Type B pancreatic cell (in vitro differentiated cells): ENCODE data around the gene ENOX1. TPM values are rescaled to one million over a fixed set of nuclear protein-coding genes. Genes with fewer than 3 reads are reported as not detected.

Source experiments
- DNase-seq: peaks from one replicate; pipeline ENCODE4 v3.0.0; 2021; ENCODE audit warnings: mixed read lengths; ENCODE audit not compliant: unreplicated experiment; ENCODE audit errors: extremely low spot score
- H3K27ac Mint-ChIP-seq: 2 replicates; pipeline ENCODE4 v1.8.0; 2021; ENCODE audit warnings: mild to moderate bottlenecking, mixed read lengths
- H3K27me3 Mint-ChIP-seq: 2 replicates; pipeline ENCODE4 v1.8.0; 2021; ENCODE audit warnings: mixed read lengths
- H3K36me3 Mint-ChIP-seq: 2 replicates; pipeline ENCODE4 v1.8.0; 2021; ENCODE audit warnings: mixed read lengths
- H3K4me1 Mint-ChIP-seq: one replicate; pipeline ENCODE4 v1.8.0; 2021; ENCODE audit warnings: mixed read lengths; ENCODE audit not compliant: unreplicated experiment
- H3K4me3 Mint-ChIP-seq: 2 replicates; pipeline ENCODE4 v1.8.0; 2021; ENCODE audit warnings: mild to moderate bottlenecking, mixed read lengths
- H3K9me3 Mint-ChIP-seq: 2 replicates; pipeline ENCODE4 v1.8.0; 2021; ENCODE audit warnings: mixed read lengths
- total RNA-seq: library from RNA; stranded (reverse); gene quantifications from 2 replicates; pipeline ENCODE4 v1.2.1, GENCODE V29; 2021; ENCODE audit warnings: low replicate concordance
- TF ChIP-seq, protein P1 (sequence below): fragments of 200-600 bp; sonication (generic); conservative IDR thresholded peaks from 2 replicates; pipeline ENCODE4 v1.5.0; 2021; ENCODE audit warnings: antibody characterized with exemption, mild to moderate bottlenecking

ENOX1 gene
- total RNA-seq, 1 donor from 2014 or later = 7.5 TPM

DNA sequence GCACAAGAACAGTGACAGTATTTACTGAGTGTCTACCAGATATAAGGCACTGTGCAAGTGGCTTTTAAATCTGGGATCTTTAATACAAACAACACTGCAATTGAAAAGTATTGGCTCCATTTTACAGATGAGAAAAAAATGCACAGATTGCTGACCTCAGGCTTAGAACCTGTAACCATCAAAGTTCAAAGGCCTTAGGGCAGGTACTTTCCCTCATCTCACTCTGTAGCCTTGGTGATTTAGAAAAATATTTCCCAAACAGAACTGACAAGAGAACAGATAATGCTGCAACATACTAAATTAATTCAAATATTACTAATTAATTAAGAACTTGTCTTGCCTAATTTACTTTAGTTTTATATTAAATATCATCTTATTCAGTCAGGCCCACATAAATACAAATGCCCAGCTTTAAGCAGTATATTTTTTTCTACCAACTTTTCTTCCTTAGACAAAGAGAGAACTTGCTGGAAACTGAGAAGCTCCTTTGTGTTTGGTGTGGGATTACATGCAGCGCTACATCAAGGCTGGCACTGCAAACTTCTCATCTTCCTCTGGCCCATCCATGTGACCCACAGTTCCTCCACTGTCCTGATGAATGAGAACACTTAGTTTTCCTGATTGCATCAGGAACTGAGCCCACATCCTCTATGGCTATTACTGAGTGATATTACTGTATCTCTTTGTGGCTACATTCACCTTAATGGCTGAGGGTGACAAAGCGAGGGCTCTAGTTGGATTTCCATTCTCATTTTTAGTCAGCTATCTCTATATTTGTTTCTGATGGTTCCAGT lies 302.1 kb downstream of the ENOX1 start:
- H3K9me3 Mint-ChIP-seq = peaks cover 4% of the 10 kb centered on the region
- TF ChIP-seq, protein P1, sequence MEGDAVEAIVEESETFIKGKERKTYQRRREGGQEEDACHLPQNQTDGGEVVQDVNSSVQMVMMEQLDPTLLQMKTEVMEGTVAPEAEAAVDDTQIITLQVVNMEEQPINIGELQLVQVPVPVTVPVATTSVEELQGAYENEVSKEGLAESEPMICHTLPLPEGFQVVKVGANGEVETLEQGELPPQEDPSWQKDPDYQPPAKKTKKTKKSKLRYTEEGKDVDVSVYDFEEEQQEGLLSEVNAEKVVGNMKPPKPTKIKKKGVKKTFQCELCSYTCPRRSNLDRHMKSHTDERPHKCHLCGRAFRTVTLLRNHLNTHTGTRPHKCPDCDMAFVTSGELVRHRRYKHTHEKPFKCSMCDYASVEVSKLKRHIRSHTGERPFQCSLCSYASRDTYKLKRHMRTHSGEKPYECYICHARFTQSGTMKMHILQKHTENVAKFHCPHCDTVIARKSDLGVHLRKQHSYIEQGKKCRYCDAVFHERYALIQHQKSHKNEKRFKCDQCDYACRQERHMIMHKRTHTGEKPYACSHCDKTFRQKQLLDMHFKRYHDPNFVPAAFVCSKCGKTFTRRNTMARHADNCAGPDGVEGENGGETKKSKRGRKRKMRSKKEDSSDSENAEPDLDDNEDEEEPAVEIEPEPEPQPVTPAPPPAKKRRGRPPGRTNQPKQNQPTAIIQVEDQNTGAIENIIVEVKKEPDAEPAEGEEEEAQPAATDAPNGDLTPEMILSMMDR = no peak
- H3K4me1 Mint-ChIP-seq = peaks cover 4% of the 10 kb centered on the region
- H3K27me3 Mint-ChIP-seq = no peaks in the 10 kb centered on the region
- H3K27ac Mint-ChIP-seq = no peak overlapping the region
- no peak for DNase-seq
- H3K4me3 Mint-ChIP-seq = no peak overlapping the region
- no peaks in the 10 kb centered on the region for H3K36me3 Mint-ChIP-seq

DNA sequence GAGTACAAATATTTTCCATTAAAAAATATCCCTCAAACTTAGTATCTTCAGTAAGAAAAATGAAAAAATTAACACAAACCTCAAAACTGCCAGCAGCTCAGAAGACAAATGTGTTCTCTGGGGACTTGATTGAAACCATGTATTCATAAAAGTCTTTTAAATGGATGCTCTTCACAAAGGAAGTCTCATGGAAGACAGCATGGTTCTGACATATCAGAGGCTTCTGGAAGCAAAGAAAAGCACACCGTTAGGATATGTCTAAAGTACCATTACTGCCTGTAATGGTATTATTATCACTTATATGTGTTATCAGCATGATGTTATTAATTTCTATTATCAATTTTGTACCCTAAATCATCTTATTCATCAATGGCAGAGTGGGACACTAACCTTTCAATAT lies 302.8 kb downstream of the ENOX1 start:
- Mint-ChIP-seq H3K27me3 (no peaks in the 10 kb centered on the region), H3K27ac (no peak overlapping the region), H3K9me3 (peaks cover 4% of the 10 kb centered on the region), H3K36me3 (no peaks in the 10 kb centered on the region), H3K4me1 (peaks cover 4% of the 10 kb centered on the region), H3K4me3 (no peak overlapping the region)
- TF ChIP-seq, protein P1 = no peak
- no peak for DNase-seq

DNA sequence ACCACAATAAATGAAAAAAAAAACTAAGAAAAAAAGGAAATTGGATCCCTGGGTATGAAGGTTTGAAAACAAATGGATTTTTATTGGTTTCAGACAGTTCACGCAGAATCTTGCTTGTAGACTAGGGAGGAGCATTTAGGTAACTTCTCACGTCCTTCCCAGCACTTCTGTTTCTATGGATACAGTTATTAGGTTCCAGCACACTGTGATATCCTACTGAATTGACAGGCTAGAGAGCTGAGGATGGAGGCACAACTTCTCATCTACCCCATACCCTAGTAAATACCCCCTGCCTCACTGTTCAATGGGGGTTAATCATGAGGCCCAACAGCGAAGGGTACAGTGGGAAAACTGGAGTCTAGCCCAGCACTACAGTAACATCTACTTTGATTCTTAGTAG lies 304.1 kb downstream of the ENOX1 start:
- peaks cover 5% of the 10 kb centered on the region for H3K4me1 Mint-ChIP-seq
- H3K27ac Mint-ChIP-seq = no peak overlapping the region
- peaks cover 4% of the 10 kb centered on the region for H3K9me3 Mint-ChIP-seq
- TF ChIP-seq, protein P1 = no peak
- no peaks in the 10 kb centered on the region for H3K27me3 Mint-ChIP-seq
- no peaks in the 10 kb centered on the region for H3K36me3 Mint-ChIP-seq
- no peak overlapping the region for H3K4me3 Mint-ChIP-seq
- no peak for DNase-seq

DNA sequence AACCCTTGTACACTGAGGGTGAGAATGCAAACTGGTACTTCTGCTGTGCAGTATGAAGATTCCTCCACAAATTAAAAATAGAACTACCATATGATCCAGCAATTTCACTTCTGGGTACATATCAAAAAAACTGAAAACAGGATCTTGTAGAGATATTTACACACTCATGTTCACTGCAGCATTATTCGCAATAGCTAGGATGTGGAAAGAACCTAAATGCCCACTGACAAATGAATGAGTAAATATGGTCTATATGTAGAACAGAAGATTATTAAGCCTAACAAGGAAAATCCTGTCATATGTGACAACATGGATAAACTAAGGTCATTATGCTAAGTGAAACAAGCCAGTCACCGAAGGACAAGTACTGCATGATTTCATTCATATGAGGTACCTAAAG lies 304.7 kb downstream of the ENOX1 start:
- H3K9me3 Mint-ChIP-seq = peaks cover 4% of the 10 kb centered on the region
- DNase-seq = no peak
- no peaks in the 10 kb centered on the region for H3K36me3 Mint-ChIP-seq
- H3K4me3 Mint-ChIP-seq = no peak overlapping the region
- peaks cover 8% of the 10 kb centered on the region for H3K4me1 Mint-ChIP-seq
- H3K27ac Mint-ChIP-seq = no peak overlapping the region
- TF ChIP-seq, protein P1 = no peak
- no peaks in the 10 kb centered on the region for H3K27me3 Mint-ChIP-seq

DNA sequence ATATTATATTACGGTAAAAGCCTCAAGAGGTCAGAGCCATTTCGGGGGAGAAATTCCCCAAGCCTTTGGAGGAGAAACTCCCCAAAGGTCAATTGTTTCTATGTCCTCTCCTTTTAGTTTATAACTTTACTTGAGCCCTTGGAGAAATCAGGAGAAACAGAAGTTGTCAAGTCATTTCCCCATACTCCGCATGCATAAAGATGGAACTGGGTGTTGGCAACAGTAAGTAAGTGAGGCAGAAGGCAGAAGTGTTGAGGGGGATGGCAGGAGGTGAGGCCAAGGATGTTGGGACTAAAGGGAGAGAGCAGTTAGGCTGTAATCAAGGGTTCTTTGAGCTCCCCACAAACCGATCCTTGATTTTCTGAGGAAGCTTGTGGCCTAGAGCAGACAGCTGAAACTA lies 307.9 kb downstream of the ENOX1 start:
- TF ChIP-seq, protein P1 = no peak
- Mint-ChIP-seq H3K4me1 (peaks cover 8% of the 10 kb centered on the region), H3K36me3 (no peaks in the 10 kb centered on the region), H3K27me3 (no peaks in the 10 kb centered on the region), H3K4me3 (no peak overlapping the region), H3K9me3 (no peaks in the 10 kb centered on the region), H3K27ac (no peak overlapping the region)
- DNase-seq = no peak
